OCI-LY7 (cell line): ENCODE data around the gene RNF180. TPM values are rescaled to one million over a fixed set of nuclear protein-coding genes. Genes with fewer than 3 reads are reported as not detected.

Experiments
- BruUV-seq: library from RNA; stranded (reverse); fragments of 400-500 nt; replicated peaks from 2 replicates; lab custom pipeline; 2021; lab: Mats Ljungman, UMichigan
- CTCF ChIA-PET: fragments of 300-600 bp; sonication (Branson Sonifier 250); formaldehyde crosslinking; loops from one replicate; lab custom pipeline; 2022; ENCODE audit warnings: antibody characterized with exemption; ENCODE audit not compliant: unreplicated experiment; lab: Charles Lee
- POLR2A ChIA-PET: fragments of 300-600 bp; sonication (Branson Sonifier 250); formaldehyde crosslinking; loops from one replicate; lab custom pipeline; 2022; ENCODE audit warnings: antibody characterized with exemption; lab: Charles Lee
- DNase-seq: peaks from one replicate; pipeline ENCODE4 v3.0.0-alpha.2; 2015; ENCODE audit warnings: low spot score
- H2AFZ ChIP-seq: fragments of 200-600 bp; sonication (generic), shearing (Covaris generic); 2 replicates; pipeline ENCODE4 v1.6.1; 2014; ENCODE audit warnings: mild to moderate bottlenecking, antibody characterized with exemption, low read length, moderate library complexity
- H3K27ac ChIP-seq: fragments of 200-600 bp; sonication (generic); 2 replicates; pipeline ENCODE4 v1.5.1; 2014; ENCODE audit warnings: mixed run types, low read depth, mild to moderate bottlenecking, moderate library complexity, low read length, inconsistent platforms; ENCODE audit not compliant: poor library complexity, severe bottlenecking
- H3K36me3 ChIP-seq: fragments of 200-600 bp; sonication (generic); 2 replicates; pipeline ENCODE4 v1.6.1; 2014; ENCODE audit warnings: mild to moderate bottlenecking, antibody characterized with exemption, low read length, moderate library complexity, mixed read lengths; ENCODE audit not compliant: insufficient read depth
- H3K4me1 ChIP-seq: fragments of 200-600 bp; sonication (generic); 2 replicates; pipeline ENCODE4 v1.5.1; 2014; ENCODE audit warnings: mild to moderate bottlenecking, low read length; ENCODE audit not compliant: insufficient read depth, poor library complexity, severe bottlenecking
- H3K4me2 ChIP-seq: fragments of 200-600 bp; sonication (generic); 2 replicates; pipeline ENCODE4 v1.6.1; 2014; ENCODE audit warnings: mild to moderate bottlenecking, low read length
- H3K4me3 ChIP-seq: fragments of 200-600 bp; sonication (generic); 2 replicates; pipeline ENCODE4 v1.5.1; 2014; ENCODE audit warnings: mild to moderate bottlenecking, low read depth, low read length; ENCODE audit not compliant: poor library complexity, severe bottlenecking
- H3K79me2 ChIP-seq: fragments of 200-600 bp; sonication (generic); 2 replicates; pipeline ENCODE4 v1.6.1; 2016; ENCODE audit warnings: low read depth, mild to moderate bottlenecking, low read length, moderate library complexity, mixed read lengths; ENCODE audit not compliant: insufficient read depth
- H3K9me2 ChIP-seq: fragments of 200-600 bp; sonication (generic); 2 replicates; pipeline ENCODE4 v1.6.1; 2016; ENCODE audit warnings: mild to moderate bottlenecking, low read length, mixed read lengths; ENCODE audit not compliant: insufficient read depth
- H3K9me3 ChIP-seq: fragments of 200-600 bp; sonication (generic); 2 replicates; pipeline ENCODE4 v1.6.1; 2014; ENCODE audit warnings: mild to moderate bottlenecking, mixed run types, low read length, mixed read lengths
- H4K20me1 ChIP-seq: fragments of 200-600 bp; sonication (generic); 2 replicates; pipeline ENCODE4 v1.6.1; 2014; ENCODE audit warnings: mild to moderate bottlenecking, antibody characterized with exemption, low read length, moderate library complexity, mixed read lengths; ENCODE audit not compliant: insufficient read depth
- CTCF ChIP-seq: fragments of 200-600 bp; sonication (generic); conservative IDR thresholded peaks from 2 replicates; pipeline ENCODE4 v1.5.1; 2014; ENCODE audit warnings: mild to moderate bottlenecking, antibody characterized with exemption, low read length, moderate library complexity, mixed read lengths
- EZH2phosphoT487 ChIP-seq: fragments of 200-600 bp; sonication (generic); IDR thresholded peaks from 2 replicates; pipeline ENCODE4 v1.6.1; 2018; ENCODE audit warnings: low read depth, borderline replicate concordance, mild to moderate bottlenecking, mixed run types, antibody characterized with exemption, low read length, moderate library complexity, mixed read lengths
- intact Hi-C: fragments of 100-400 bp; cut with micrococcal nuclease; formaldehyde crosslinking; loops from one replicate; pipeline ENCODE4 v1.10.0; 2022; ENCODE audit not compliant: unreplicated experiment
- total RNA-seq, 2 experiments: library from RNA; depleted of rRNA in 1 of 2; stranded (reverse); fragments of >200 nt in 1 of 2; shearing (Covaris generic) in 1 of 2; gene quantifications; 2 replicates each; pipeline ENCODE4 v1.2.3, GENCODE V29; 2014 to 2022

Gene RNF180
- total RNA-seq, 2 experiments from 2014 or later = not detected

GRCh38 chr5:64323591-64323990, 157.9 kb downstream of the RNF180 start:
- H3K4me2 ChIP-seq = no peak overlapping the region
- TF ChIP-seq CTCF (no peak), EZH2phosphoT487 (no peak)
- H3K9me2 ChIP-seq = no peaks in the 10 kb centered on the region
- no peak overlapping the region for H2AFZ ChIP-seq
- H3K79me2 ChIP-seq = no peaks in the 10 kb centered on the region
- CTCF ChIA-PET = no interaction called here
- H3K27ac ChIP-seq = no peak overlapping the region
- no peaks in the 10 kb centered on the region for H3K4me1 ChIP-seq
- POLR2A ChIA-PET = no interaction called here
- no peak for DNase-seq
- BruUV-seq = no TSS peak
- H3K4me3 ChIP-seq = no peak overlapping the region
- no peaks in the 10 kb centered on the region for H4K20me1 ChIP-seq
- no peaks in the 10 kb centered on the region for H3K9me3 ChIP-seq
- intact Hi-C loops = no loop called here
- no peaks in the 10 kb centered on the region for H3K36me3 ChIP-seq

GRCh38 chr5:64330728-64331231, 165.1 kb downstream of the RNF180 start:
- intact Hi-C loops = no loop called here
- Histone ChIP-seq H3K9me3 (no peaks in the 10 kb centered on the region), H3K27ac (no peak overlapping the region), H3K79me2 (no peaks in the 10 kb centered on the region), H3K4me2 (no peak overlapping the region), H3K4me1 (no peaks in the 10 kb centered on the region), H4K20me1 (no peaks in the 10 kb centered on the region), H3K36me3 (no peaks in the 10 kb centered on the region), H3K9me2 (no peaks in the 10 kb centered on the region), H2AFZ (no peak overlapping the region), H3K4me3 (no peak overlapping the region)
- ChIA-PET CTCF (no interaction called here), POLR2A (no interaction called here)
- no peak for DNase-seq
- no peak for TF ChIP-seq EZH2phosphoT487
- BruUV-seq = no TSS peak

- no peaks in the 10 kb centered on the region for H3K4me1 ChIP-seq
- no peak overlapping the region for H2AFZ ChIP-seq
- no peaks in the 10 kb centered on the region for H4K20me1 ChIP-seq
- H3K9me3 ChIP-seq = no peaks in the 10 kb centered on the region
- DNase-seq = no peak
- TF ChIP-seq CTCF (no peak), EZH2phosphoT487 (no peak)
- no peaks in the 10 kb centered on the region for H3K9me2 ChIP-seq
- ChIA-PET POLR2A (no interaction called here), CTCF (no interaction called here)
- no peak overlapping the region for H3K4me3 ChIP-seq
- H3K79me2 ChIP-seq = no peaks in the 10 kb centered on the region
- BruUV-seq = no TSS peak
- intact Hi-C loops = no loop called here
- H3K4me2 ChIP-seq = no peak overlapping the region
- no peaks in the 10 kb centered on the region for H3K36me3 ChIP-seq
- H3K27ac ChIP-seq = no peak overlapping the region
These were observed 166.1 kb downstream of the RNF180 start for GRCh38 chr5:64331597-64332277.
